Endothelial cell of umbilical vein (primary cell): Measurements from ENCODE around the gene SLC1A7. TPM values are rescaled to one million over a fixed set of nuclear protein-coding genes. Genes with fewer than 3 reads are reported as not detected.

ENCODE experiments used
- BruUV-seq: library from RNA; stranded (reverse); fragments of 400-500 nt; replicated peaks from 2 replicates; lab custom pipeline; 2021; lab: Mats Ljungman, UMichigan
- CTCF ChIA-PET: fragments of 300-600, 350-600 bp; sonication (Branson Sonifier 250); formaldehyde crosslinking; loops from one replicate; lab custom pipeline; 2021; ENCODE audit warnings: antibody characterized with exemption, inconsistent platforms; lab: Charles Lee
- POLR2A ChIA-PET: fragments of 300-600, 350-600 bp; sonication (Branson Sonifier 250); formaldehyde crosslinking; loops from one replicate; lab custom pipeline; 2021; ENCODE audit warnings: antibody characterized with exemption, inconsistent platforms; lab: Charles Lee
- DNase-seq: peaks from one replicate; pipeline ENCODE4 v3.0.0-alpha.2; 2011; ENCODE audit warnings: low read depth, low spot score
- FAIRE-seq: peaks from 2 replicates; lab custom pipeline; 2011; peaks lifted over from hg19 to GRCh38; lab: Jason Lieb, UNC
- H2AFZ ChIP-seq: 2 replicates; pipeline ENCODE4 v1.6.0; 2012; ENCODE audit warnings: low read depth, low read length, control low read depth, inconsistent platforms
- H3K27ac ChIP-seq: 2 replicates; pipeline ENCODE4 v1.5.1; 2011; ENCODE audit warnings: low read depth, mild to moderate bottlenecking, control low read depth, low read length, moderate library complexity; ENCODE audit not compliant: insufficient read depth
- H3K27me3 ChIP-seq, 2 experiments: 2 replicates each; pipeline versions ENCODE4 v1.6.0 to v1.6.1; 2011; ENCODE audit warnings: low read length in 2 of 2, mixed read lengths in 1 of 2; ENCODE audit not compliant: control insufficient read depth in 2 of 2, insufficient read depth in 2 of 2
- H3K36me3 ChIP-seq, 2 experiments: 2 replicates in 1 of 2; 3 replicates in 1 of 2; pipeline ENCODE4 v1.5.1; 2011; ENCODE audit warnings: low read length in 2 of 2, mild to moderate bottlenecking in 1 of 2, moderate library complexity in 1 of 2; ENCODE audit not compliant: control insufficient read depth in 2 of 2, insufficient read depth in 2 of 2; ENCODE audit errors: extremely low read depth in 1 of 2
- H3K4me1 ChIP-seq: 3 replicates; pipeline ENCODE4 v1.5.1; 2011; ENCODE audit warnings: mild to moderate bottlenecking, low read length; ENCODE audit not compliant: control insufficient read depth, insufficient read depth; ENCODE audit errors: extremely low read depth
- H3K4me2 ChIP-seq: 2 replicates; pipeline ENCODE4 v1.6.1; 2011; ENCODE audit warnings: low read length, control low read depth, mixed read lengths; ENCODE audit not compliant: insufficient read depth
- H3K4me3 ChIP-seq, 3 experiments: fragments of 200-600 bp in 1 of 3; sonication (generic), shearing (Covaris generic) in 1 of 3; replicated peaks in 1 of 3; 2 replicates each; pipeline ENCODE4 v1.5.1; 2011 to 2016; ENCODE audit warnings: control low read depth in 3 of 3, low read length in 3 of 3, mild to moderate bottlenecking in 2 of 3, inconsistent platforms in 1 of 3, low read depth in 1 of 3, moderate library complexity in 1 of 3; ENCODE audit not compliant: insufficient read depth in 1 of 3
- H3K79me2 ChIP-seq: 2 replicates; pipeline ENCODE4 v1.6.0; 2012; ENCODE audit warnings: low read length, inconsistent platforms; ENCODE audit not compliant: control insufficient read depth, insufficient read depth
- H3K9ac ChIP-seq: replicated peaks from 2 replicates; pipeline ENCODE3; 2011; ENCODE audit warnings: low read length, control low read depth; ENCODE audit not compliant: insufficient read depth; ENCODE audit errors: extremely low read depth
- H3K9me1 ChIP-seq: replicated peaks from 3 replicates; pipeline ENCODE4 v1.6.0; 2011; ENCODE audit warnings: mild to moderate bottlenecking, low read length; ENCODE audit not compliant: control insufficient read depth, insufficient read depth; ENCODE audit errors: extremely low read depth
- H3K9me3 ChIP-seq: replicated peaks from 2 replicates; pipeline ENCODE4 v1.5.1; 2012; ENCODE audit warnings: low read length, inconsistent platforms; ENCODE audit not compliant: control insufficient read depth, insufficient read depth
- H4K20me1 ChIP-seq: replicated peaks from 2 replicates; pipeline ENCODE3; 2011; ENCODE audit warnings: mild to moderate bottlenecking, low read length; ENCODE audit not compliant: control insufficient read depth, insufficient read depth; ENCODE audit errors: extremely low read depth
- EZH2 ChIP-seq: IDR thresholded peaks from 2 replicates; pipeline ENCODE4 v1.6.1; 2012; ENCODE audit warnings: borderline replicate concordance, low read depth, mild to moderate bottlenecking, moderate library complexity, low read length, inconsistent platforms; ENCODE audit not compliant: severe bottlenecking
- FOS ChIP-seq: IDR thresholded peaks from 2 replicates; pipeline ENCODE4 v1.6.1; 2011; ENCODE audit warnings: mild to moderate bottlenecking, low read length, moderate library complexity, borderline replicate concordance; ENCODE audit not compliant: insufficient read depth
- GATA2 ChIP-seq: IDR thresholded peaks from 2 replicates; pipeline ENCODE4 v1.7.0; 2011; ENCODE audit warnings: low read depth, mild to moderate bottlenecking, moderate library complexity, mixed read lengths, low read length; ENCODE audit not compliant: insufficient read length, insufficient read depth
- JUN ChIP-seq: IDR thresholded peaks from 2 replicates; pipeline ENCODE4 v1.6.1; 2011; ENCODE audit warnings: borderline replicate concordance, low read depth; ENCODE audit not compliant: insufficient read length, insufficient read depth
- MAX ChIP-seq: IDR thresholded peaks from 2 replicates; pipeline ENCODE4 v1.6.1; 2011; ENCODE audit not compliant: insufficient read depth, insufficient read length
- MYC ChIP-seq: IDR thresholded peaks from one replicate; pipeline ENCODE4 v1.6.1; 2011; ENCODE audit warnings: mild to moderate bottlenecking, low read depth, low read length
- POLR2A ChIP-seq: IDR thresholded peaks from 2 replicates; pipeline ENCODE4 v1.6.1; 2012; ENCODE audit warnings: low read depth, mild to moderate bottlenecking, control low read depth, low read length
- POLR2AphosphoS5 ChIP-seq: IDR thresholded peaks from 2 replicates; pipeline ENCODE4 v1.6.1; 2012; ENCODE audit warnings: low read depth, mild to moderate bottlenecking, control low read depth, low read length, moderate library complexity; ENCODE audit not compliant: insufficient read depth
- dilution Hi-C: fragments of 300-500 bp; cut with MboI; formaldehyde crosslinking; loops from one replicate; pipeline ENCODE4 v1.15.0; 2019; ENCODE audit warnings: low sequenced_read_pairs; ENCODE audit not compliant: extremely low pct_ligation_motif_present
- intact Hi-C: fragments of 100-400 bp; cut with micrococcal nuclease; formaldehyde crosslinking; loops from one replicate; pipeline ENCODE4 v1.10.0; 2022
- polyA plus RNA-seq, 4 experiments: library from polyadenylated mRNA; depleted of rRNA in 3 of 4; stranded (reverse) in 3 of 4; unstranded in 1 of 4; fragments of >200 nt; gene quantifications; 2 replicates each; pipeline versions ENCODE4 v1.2.1 to v1.2.3, GENCODE V29; 2011 to 2012; ENCODE audit warnings: missing spikeins in 1 of 4
- total RNA-seq: library from RNA; stranded (reverse); gene quantifications from 2 replicates; pipeline ENCODE4 v1.2.3, GENCODE V29; 2021
- TF ChIP-seq, protein P1 (sequence below), 2 donors: IDR thresholded peaks; 1 replicate in 1 of 2; 2 replicates in 1 of 2; pipeline ENCODE4 v1.5.1; 2011; ENCODE audit warnings: low read length in 2 of 2, mild to moderate bottlenecking in 2 of 2, moderate library complexity in 2 of 2, control low read depth in 1 of 2, inconsistent platforms in 1 of 2, low read depth in 1 of 2; ENCODE audit not compliant: insufficient read depth in 1 of 2; ENCODE audit errors: extremely low read depth in 1 of 2

Gene SLC1A7
- total and polyA plus RNA-seq, 2 donors (not counting 3 experiments of a cell fraction or from before 2014, with no cell fraction given): not detected

DNA sequence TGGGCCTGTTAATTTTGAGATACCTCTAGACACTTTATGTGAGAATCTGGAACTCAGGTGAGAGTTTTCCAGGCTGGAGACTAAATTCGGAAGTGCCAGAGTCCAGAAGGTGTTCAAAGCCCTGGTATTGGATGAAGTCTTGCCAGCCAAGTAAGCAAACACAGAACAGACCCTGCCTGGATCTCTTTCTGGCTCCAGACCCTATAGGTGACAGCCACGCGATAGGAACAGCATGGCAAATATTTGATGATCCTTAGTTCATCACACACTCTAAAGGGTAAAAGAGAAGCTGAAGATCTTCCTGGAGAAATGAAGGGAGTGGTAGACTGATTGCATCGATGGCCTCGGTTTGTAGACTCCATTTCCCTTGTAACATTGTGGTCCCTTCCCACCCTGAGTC lies 30.7 kb downstream of the SLC1A7 start:
- CTCF ChIA-PET: interaction anchor here (1.4 kb wide), 1 partner anchor 71 kb away, joined by 5 read pairs; no protein-coding TSS in a partner anchor
- dilution Hi-C loops: no loop called here
- FAIRE-seq: no peak

More for the DNA sequence above, 30.7 kb downstream of the SLC1A7 start:
- Histone ChIP-seq H3K4me3 (no peak overlapping the region), H3K9me1 (no peaks in the 10 kb centered on the region), H3K4me1 (no peaks in the 10 kb centered on the region), H4K20me1 (no peaks in the 10 kb centered on the region), H2AFZ (no peak overlapping the region), H3K9me3 (no peaks in the 10 kb centered on the region), H3K27me3 (no peaks in the 10 kb centered on the region), H3K9ac (no peak overlapping the region), H3K79me2 (no peaks in the 10 kb centered on the region), H3K27ac (no peak overlapping the region), H3K36me3 (no peaks in the 10 kb centered on the region), H3K4me2 (no peak overlapping the region)
- POLR2A ChIA-PET: no interaction called here
- no TSS peak for BruUV-seq
- intact Hi-C loops: no loop called here
- no peak for TF ChIP-seq EZH2
- TF ChIP-seq MYC: no peak
- TF ChIP-seq GATA2: no peak
- TF ChIP-seq POLR2AphosphoS5: no peak
- TF ChIP-seq, protein P1, sequence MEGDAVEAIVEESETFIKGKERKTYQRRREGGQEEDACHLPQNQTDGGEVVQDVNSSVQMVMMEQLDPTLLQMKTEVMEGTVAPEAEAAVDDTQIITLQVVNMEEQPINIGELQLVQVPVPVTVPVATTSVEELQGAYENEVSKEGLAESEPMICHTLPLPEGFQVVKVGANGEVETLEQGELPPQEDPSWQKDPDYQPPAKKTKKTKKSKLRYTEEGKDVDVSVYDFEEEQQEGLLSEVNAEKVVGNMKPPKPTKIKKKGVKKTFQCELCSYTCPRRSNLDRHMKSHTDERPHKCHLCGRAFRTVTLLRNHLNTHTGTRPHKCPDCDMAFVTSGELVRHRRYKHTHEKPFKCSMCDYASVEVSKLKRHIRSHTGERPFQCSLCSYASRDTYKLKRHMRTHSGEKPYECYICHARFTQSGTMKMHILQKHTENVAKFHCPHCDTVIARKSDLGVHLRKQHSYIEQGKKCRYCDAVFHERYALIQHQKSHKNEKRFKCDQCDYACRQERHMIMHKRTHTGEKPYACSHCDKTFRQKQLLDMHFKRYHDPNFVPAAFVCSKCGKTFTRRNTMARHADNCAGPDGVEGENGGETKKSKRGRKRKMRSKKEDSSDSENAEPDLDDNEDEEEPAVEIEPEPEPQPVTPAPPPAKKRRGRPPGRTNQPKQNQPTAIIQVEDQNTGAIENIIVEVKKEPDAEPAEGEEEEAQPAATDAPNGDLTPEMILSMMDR (IDR thresholded peaks at IDR 0.05; ENCODE audit: extremely low read depth in 1 of 2, insufficient read depth in 1 of 2, low read depth in 1 of 2, low read length in 2 of 2): no peak
- TF ChIP-seq POLR2A: no peak
- TF ChIP-seq JUN: no peak
- no peak for TF ChIP-seq MAX
- no peak for TF ChIP-seq FOS
- DNase-seq: no peak
